ENCODE data around the gene VWA3B.
A peak's percentile ranks its signal among the peaks of the same experiment; 100 is the strongest.
"Not testable (repeated sequence)": the region's sequence is repeated elsewhere in the genome, so short reads cannot be mapped to it uniquely, and the experiment has no call there.

The VWA3B gene

GRCh38 chr2:98086491-98087446, at the start of gene VWA3B:
Gene VWA3B, plus strand, starts transcription at chr2:98087167. Its CDS starts 5,926 bp downstream, at chr2:98093093.
- peak; percentile 86 for DNase-seq (ENCODE audit: low spot score)

GRCh38 chr2:98037206-98037605, 49.8 kb upstream of the VWA3B start:
- DNase-seq (ENCODE audit: low spot score), result no peak

GRCh38 chr2:98037666-98038336, 49.2 kb upstream of the VWA3B start:
- no peak for DNase-seq (ENCODE audit: low spot score)

GRCh38 chr2:98039085-98039756, 47.7 kb upstream of the VWA3B start:
- peak; percentile 74 for DNase-seq (ENCODE audit: low spot score)

- no peak for DNase-seq (ENCODE audit: low spot score)
Measured at GRCh38 chr2:98040331-98040939, 46.5 kb upstream of the VWA3B start.

GRCh38 chr2:98043101-98043500, 43.9 kb upstream of the VWA3B start:
- DNase-seq (ENCODE audit: low spot score), result no peak

GRCh38 chr2:98044730-98045129, 42.2 kb upstream of the VWA3B start:
- not testable (repeated sequence) for DNase-seq (ENCODE audit: low spot score)

GRCh38 chr2:98050070-98050469, 36.9 kb upstream of the VWA3B start:
- no peak for DNase-seq (ENCODE audit: low spot score)

GRCh38 chr2:98058191-98058975, 28.6 kb upstream of the VWA3B start:
- DNase-seq (ENCODE audit: low spot score), result no peak

- DNase-seq (ENCODE audit: low spot score), result no peak
Measured at GRCh38 chr2:98060277-98060676, 26.7 kb upstream of the VWA3B start.

GRCh38 chr2:98063291-98063854, 23.6 kb upstream of the VWA3B start:
- peak; percentile 42 for DNase-seq (ENCODE audit: low spot score)

GRCh38 chr2:98065808-98066207, 21.2 kb upstream of the VWA3B start:
- no peak for DNase-seq (ENCODE audit: low spot score)

- DNase-seq (ENCODE audit: low spot score), result no peak
Measured at GRCh38 chr2:98067160-98067559, 19.8 kb upstream of the VWA3B start.

- DNase-seq (ENCODE audit: low spot score), result no peak
Measured at GRCh38 chr2:98070081-98070480, 16.9 kb upstream of the VWA3B start.

GRCh38 chr2:98072442-98072841, 14.5 kb upstream of the VWA3B start:
- no peak for DNase-seq (ENCODE audit: low spot score)

GRCh38 chr2:98078701-98079100, 8.3 kb upstream of the VWA3B start:
- no peak for DNase-seq (ENCODE audit: low spot score)

- DNase-seq (ENCODE audit: low spot score), result no peak
Measured at GRCh38 chr2:98084151-98084868, 2.7 kb upstream of the VWA3B start.

GRCh38 chr2:98084869-98085238, 2.1 kb upstream of the VWA3B start:
- DNase-seq (ENCODE audit: low spot score), result no peak

GRCh38 chr2:98085649-98086048, 1.3 kb upstream of the VWA3B start:
- no peak for DNase-seq (ENCODE audit: low spot score)

GRCh38 chr2:98087447-98088020, 567 bp downstream of the VWA3B start:
- peak; percentile 15 for DNase-seq (ENCODE audit: low spot score)

Measured in NAMALWA (cell line).